Liver (tissue), 9 donors: ENCODE results near the gene PARN. TPM values are rescaled to one million over a fixed set of nuclear protein-coding genes. Genes with fewer than 3 reads are reported as not detected.

Experiments
- DNase-seq: peaks from one replicate; pipeline ENCODE4 v3.0.0-alpha.2; 2017; ENCODE audit warnings: low spot score
- H3K27ac ChIP-seq, 2 donors: one replicate each; pipeline ENCODE4 v1.7.0; 2013; ENCODE audit warnings: inconsistent platforms in 2 of 2, low read length in 2 of 2, control low read depth in 1 of 2, low read depth in 1 of 2, mild to moderate bottlenecking in 1 of 2
- H3K27me3 ChIP-seq, 4 donors: one replicate each; pipeline versions ENCODE4 v1.6.1 to v1.7.0; 2013; ENCODE audit warnings: low read length in 3 of 4, inconsistent platforms in 1 of 4, mild to moderate bottlenecking in 1 of 4, moderate library complexity in 1 of 4; ENCODE audit not compliant: control insufficient read depth in 4 of 4, insufficient read depth in 4 of 4
- H3K36me3 ChIP-seq, 4 donors: one replicate each; pipeline versions ENCODE4 v1.6.1 to v1.7.0; 2013; ENCODE audit warnings: low read length in 3 of 4, mild to moderate bottlenecking in 3 of 4, low read depth in 1 of 4, moderate library complexity in 1 of 4; ENCODE audit not compliant: control insufficient read depth in 4 of 4, insufficient read depth in 3 of 4
- H3K4me1 ChIP-seq, 4 donors: one replicate each; pipeline versions ENCODE4 v1.6.1 to v1.7.0; 2013; ENCODE audit warnings: low read length in 3 of 4, mild to moderate bottlenecking in 3 of 4, moderate library complexity in 1 of 4; ENCODE audit not compliant: control insufficient read depth in 4 of 4, insufficient read depth in 4 of 4
- H3K4me3 ChIP-seq, 3 donors: one replicate each; pipeline versions ENCODE4 v1.6.1 to v1.7.0; 2013; ENCODE audit warnings: low read length in 3 of 3, control low read depth in 1 of 3, low read depth in 1 of 3, mild to moderate bottlenecking in 1 of 3
- H3K9ac ChIP-seq, 2 donors: one replicate each; pipeline ENCODE4 v1.7.0; 2013; ENCODE audit warnings: low read length in 2 of 2, mild to moderate bottlenecking in 2 of 2, moderate library complexity in 2 of 2, control low read depth in 1 of 2, low read depth in 1 of 2
- H3K9me3 ChIP-seq, 4 donors: one replicate each; pipeline versions ENCODE4 v1.6.1 to v1.7.0; 2013; ENCODE audit warnings: low read length in 3 of 4; ENCODE audit not compliant: control insufficient read depth in 4 of 4
- CTCF ChIP-seq: fragments of 150-350 bp; IDR thresholded peaks from 2 replicates; pipeline ENCODE4 v1.5.1; 2017; ENCODE audit warnings: improper control_type of control experiment, low read depth, low read length; ENCODE audit not compliant: missing input control
- EGR1 ChIP-seq, 2 donors: IDR thresholded peaks; 2 replicates each; pipeline ENCODE4 v1.6.1; 2016 to 2018; ENCODE audit warnings: antibody characterized with exemption in 2 of 2, low read depth in 2 of 2
- FOXA1 ChIP-seq: IDR thresholded peaks from 2 replicates; pipeline ENCODE4 v1.6.1; 2016; ENCODE audit warnings: antibody characterized with exemption
- FOXA2 ChIP-seq: IDR thresholded peaks from 2 replicates; pipeline ENCODE4 v1.6.1; 2016; ENCODE audit warnings: antibody characterized with exemption
- GABPA ChIP-seq, 2 donors: IDR thresholded peaks in 1 of 2; conservative IDR thresholded peaks in 1 of 2; 2 replicates each; pipeline ENCODE4 v1.6.1; 2016; ENCODE audit warnings: antibody characterized with exemption in 2 of 2, mild to moderate bottlenecking in 1 of 2, moderate library complexity in 1 of 2
- HNF4A ChIP-seq, 2 donors: conservative IDR thresholded peaks; 2 replicates each; pipeline ENCODE4 v1.6.1; 2016; ENCODE audit warnings: antibody characterized with exemption in 2 of 2, mild to moderate bottlenecking in 2 of 2
- HNF4G ChIP-seq: IDR thresholded peaks from 2 replicates; pipeline ENCODE4 v1.6.1; 2016; ENCODE audit warnings: antibody characterized with exemption
- JUND ChIP-seq, 2 donors: IDR thresholded peaks; 2 replicates each; pipeline ENCODE4 v1.6.1; 2016; ENCODE audit warnings: antibody characterized with exemption in 2 of 2
- NR2F2 ChIP-seq: IDR thresholded peaks from 2 replicates; pipeline ENCODE4 v1.6.1; 2016; ENCODE audit warnings: antibody characterized with exemption
- RAD21 ChIP-seq, 2 donors: IDR thresholded peaks; 2 replicates each; pipeline ENCODE4 v1.6.1; 2016; ENCODE audit warnings: antibody characterized with exemption in 2 of 2, mild to moderate bottlenecking in 2 of 2
- REST ChIP-seq: IDR thresholded peaks from 2 replicates; pipeline ENCODE4 v1.6.1; 2016; ENCODE audit warnings: antibody characterized with exemption, mild to moderate bottlenecking
- RXRA ChIP-seq, 2 donors: IDR thresholded peaks; 2 replicates each; pipeline ENCODE4 v1.6.1; 2017 to 2018; ENCODE audit warnings: antibody characterized with exemption in 2 of 2, mild to moderate bottlenecking in 1 of 2
- SP1 ChIP-seq: IDR thresholded peaks from 2 replicates; pipeline ENCODE4 v1.6.1; 2018; ENCODE audit warnings: antibody characterized with exemption, mild to moderate bottlenecking
- TAF1 ChIP-seq: conservative IDR thresholded peaks from 2 replicates; pipeline ENCODE4 v1.6.1; 2016; ENCODE audit warnings: antibody characterized with exemption, mild to moderate bottlenecking
- YY1 ChIP-seq: IDR thresholded peaks from 2 replicates; pipeline ENCODE4 v1.6.1; 2016; ENCODE audit warnings: antibody characterized with exemption, mild to moderate bottlenecking
- WGBS: extraction: QIAGEN DNeasy Blood & Tissue Kit; methylation state at CpG from one replicate; pipeline ENCODE4 v1.1.7; 2013; 5-methylcytosine and 5-hydroxymethylcytosine counted together
- polyA plus RNA-seq, 2 donors: library from polyadenylated mRNA; stranded (reverse) in 1 of 2; unstranded in 1 of 2; fragments of 200-250 nt in 1 of 2; fragments of >200 nt in 1 of 2; fragmentation: Nextera tagmentation in 1 of 2; extraction: Ambion mirVana in 1 of 2; gene quantifications; one replicate each; pipeline versions ENCODE4 v1.2.1 to v1.2.3, GENCODE V29; 2013 to 2015
- total RNA-seq, 2 donors: library from RNA; depleted of rRNA; stranded (reverse); fragments of >200 nt; gene quantifications; one replicate each; pipeline ENCODE4 v1.2.3, GENCODE V29; 2014
- TF ChIP-seq, protein P1 (sequence below): IDR thresholded peaks from 2 replicates; pipeline ENCODE4 v1.6.1; 2016; ENCODE audit warnings: antibody characterized with exemption
- TF ChIP-seq, protein P2 (sequence below): IDR thresholded peaks from 2 replicates; pipeline ENCODE4 v1.6.1; 2016; ENCODE audit warnings: antibody characterized with exemption
- donor health status: healthy.
- donor health status: healthy.
- donor health status: healthy.
- donor health status: healthy.
- donor health status: healthy.

PARN gene
- total and polyA plus RNA-seq, 4 donors = 7.9 to 19.7 (median 9.7) TPM

- no peak for TF ChIP-seq NR2F2
- TF ChIP-seq REST = no peak
- peak in 1 of 2 donors; percentile 5 for TF ChIP-seq RAD21 (IDR thresholded peaks at IDR 0.05)
- no peak for TF ChIP-seq SP1
- TF ChIP-seq HNF4A (conservative IDR thresholded peaks at IDR 0.05) = peak; percentile 38 to 39
- TF ChIP-seq FOXA2 = no peak
- no peak for TF ChIP-seq CTCF
- TF ChIP-seq, protein P1, sequence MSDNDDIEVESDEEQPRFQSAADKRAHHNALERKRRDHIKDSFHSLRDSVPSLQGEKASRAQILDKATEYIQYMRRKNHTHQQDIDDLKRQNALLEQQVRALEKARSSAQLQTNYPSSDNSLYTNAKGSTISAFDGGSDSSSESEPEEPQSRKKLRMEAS = no peak
- TF ChIP-seq RXRA (IDR thresholded peaks at IDR 0.05) = peak; percentile 7 to 35
- TF ChIP-seq JUND (IDR thresholded peaks at IDR 0.05) = no peak
- TF ChIP-seq TAF1 = peak; percentile 89
- H3K36me3 ChIP-seq = no peaks in the 10 kb centered on the region
- H3K27me3 ChIP-seq = no peaks in the 10 kb centered on the region
- H3K9ac ChIP-seq = no peak overlapping the region
- no peaks in the 10 kb centered on the region for H3K9me3 ChIP-seq
- H3K4me3 ChIP-seq = no peak overlapping the region
- peaks cover 18 to 69% (median 67%) of the 10 kb centered on the region in 4 donors for H3K4me1 ChIP-seq
- no peak for DNase-seq
- H3K27ac ChIP-seq = peak overlapping the region; percentile 69 to 86
- 44% methylated on average over 7 of the region's 7 CpGs for WGBS
Observed at GRCh38 chr16:14560523-14560922, 69.5 kb downstream of the PARN start.

DNA sequence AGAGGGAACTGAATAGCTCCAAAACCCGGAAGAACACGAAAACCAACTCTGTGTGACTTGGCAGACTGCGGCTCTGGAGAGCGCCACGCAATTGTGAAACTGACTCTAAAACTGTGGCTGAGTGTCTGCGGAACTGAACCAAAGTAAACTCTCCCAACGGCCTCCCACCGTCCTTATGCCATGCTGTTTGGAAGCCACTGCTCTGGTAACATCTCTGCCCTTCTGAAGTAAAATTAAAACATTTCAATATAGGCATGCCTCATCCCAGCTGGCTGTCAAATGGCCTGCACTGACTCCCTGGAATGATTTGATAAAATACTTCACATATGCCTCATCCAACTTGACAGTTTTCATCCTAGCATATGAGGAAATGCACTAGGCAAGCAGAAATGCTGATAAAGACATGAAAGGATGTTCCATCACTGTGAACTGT is 70.2 kb downstream of the PARN start:
- no peaks in the 10 kb centered on the region for H3K27me3 ChIP-seq
- H3K27ac ChIP-seq = peak overlapping the region; percentile 69 to 86
- H3K36me3 ChIP-seq = no peaks in the 10 kb centered on the region
- 29% methylated on average over 8 of the region's 8 CpGs for WGBS
- DNase-seq = peak; percentile 38
- no peak overlapping the region for H3K4me3 ChIP-seq
- peak overlapping the region in 1 of 2 donors; percentile 45 for H3K9ac ChIP-seq
- H3K9me3 ChIP-seq = no peaks in the 10 kb centered on the region
- H3K4me1 ChIP-seq = peaks cover 17 to 62% (median 60%) of the 10 kb centered on the region in 4 donors
- peak; percentile 85 for TF ChIP-seq SP1
- TF ChIP-seq JUND (IDR thresholded peaks at IDR 0.05) = peak in 1 of 2 donors; percentile 58
- peak; percentile 61 to 65 for TF ChIP-seq HNF4A (conservative IDR thresholded peaks at IDR 0.05)
- peak; percentile 57 for TF ChIP-seq YY1
- TF ChIP-seq, protein P1 = peak; percentile 84
- peak in 1 of 2 donors; percentile 58 for TF ChIP-seq RAD21 (IDR thresholded peaks at IDR 0.05)
- no peak for TF ChIP-seq FOXA2
- TF ChIP-seq NR2F2 = no peak
- TF ChIP-seq GABPA (IDR thresholded peaks at IDR 0.05 in 1 of 2, conservative IDR thresholded peaks at IDR 0.05 in 1 of 2) = no peak
- peak; percentile 12 to 13 for TF ChIP-seq EGR1 (IDR thresholded peaks at IDR 0.05; ENCODE audit: low read depth in 2 of 2)
- TF ChIP-seq RXRA (IDR thresholded peaks at IDR 0.05) = peak; percentile 86
- TF ChIP-seq, protein P2, sequence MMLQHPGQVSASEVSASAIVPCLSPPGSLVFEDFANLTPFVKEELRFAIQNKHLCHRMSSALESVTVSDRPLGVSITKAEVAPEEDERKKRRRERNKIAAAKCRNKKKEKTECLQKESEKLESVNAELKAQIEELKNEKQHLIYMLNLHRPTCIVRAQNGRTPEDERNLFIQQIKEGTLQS = no peak
- peak; percentile 57 for TF ChIP-seq REST
- TF ChIP-seq HNF4G = peak; percentile 16
- TF ChIP-seq CTCF = no peak
- no peak for TF ChIP-seq FOXA1
- no peak for TF ChIP-seq TAF1
